Stimulated activated memory B cell treated with anti-CD40 and anti-IgM and Interleukin-4, amounts not matched to agents 10 μg/mL and 1 μg/mL and 100 μg/mL, for 72 hours (primary cell): ENCODE data around the gene ATP13A4.

ENCODE experiments used
- ATAC-seq: fragments of 150-1000 bp; cut with Tn5 transposase; 2 replicates; pipeline ENCODE4 v1.10.0; 2021
- H3K27ac Mint-ChIP-seq: one replicate; pipeline ENCODE4 v1.8.0; 2022; ENCODE audit warnings: mild to moderate bottlenecking, mixed read lengths
- H3K27me3 Mint-ChIP-seq: one replicate; pipeline ENCODE4 v1.8.0; 2022; ENCODE audit warnings: mixed read lengths
- H3K36me3 Mint-ChIP-seq: one replicate; pipeline ENCODE4 v1.8.0; 2022; ENCODE audit warnings: mixed read lengths
- H3K4me1 Mint-ChIP-seq: one replicate; pipeline ENCODE4 v1.8.0; 2022; ENCODE audit warnings: mixed read lengths
- H3K4me3 Mint-ChIP-seq: one replicate; pipeline ENCODE4 v1.8.0; 2022; ENCODE audit warnings: mild to moderate bottlenecking, moderate library complexity, mixed read lengths
- H3K9me3 Mint-ChIP-seq: one replicate; pipeline ENCODE4 v1.8.0; 2022; ENCODE audit warnings: mixed read lengths

ATP13A4 gene, protein sequence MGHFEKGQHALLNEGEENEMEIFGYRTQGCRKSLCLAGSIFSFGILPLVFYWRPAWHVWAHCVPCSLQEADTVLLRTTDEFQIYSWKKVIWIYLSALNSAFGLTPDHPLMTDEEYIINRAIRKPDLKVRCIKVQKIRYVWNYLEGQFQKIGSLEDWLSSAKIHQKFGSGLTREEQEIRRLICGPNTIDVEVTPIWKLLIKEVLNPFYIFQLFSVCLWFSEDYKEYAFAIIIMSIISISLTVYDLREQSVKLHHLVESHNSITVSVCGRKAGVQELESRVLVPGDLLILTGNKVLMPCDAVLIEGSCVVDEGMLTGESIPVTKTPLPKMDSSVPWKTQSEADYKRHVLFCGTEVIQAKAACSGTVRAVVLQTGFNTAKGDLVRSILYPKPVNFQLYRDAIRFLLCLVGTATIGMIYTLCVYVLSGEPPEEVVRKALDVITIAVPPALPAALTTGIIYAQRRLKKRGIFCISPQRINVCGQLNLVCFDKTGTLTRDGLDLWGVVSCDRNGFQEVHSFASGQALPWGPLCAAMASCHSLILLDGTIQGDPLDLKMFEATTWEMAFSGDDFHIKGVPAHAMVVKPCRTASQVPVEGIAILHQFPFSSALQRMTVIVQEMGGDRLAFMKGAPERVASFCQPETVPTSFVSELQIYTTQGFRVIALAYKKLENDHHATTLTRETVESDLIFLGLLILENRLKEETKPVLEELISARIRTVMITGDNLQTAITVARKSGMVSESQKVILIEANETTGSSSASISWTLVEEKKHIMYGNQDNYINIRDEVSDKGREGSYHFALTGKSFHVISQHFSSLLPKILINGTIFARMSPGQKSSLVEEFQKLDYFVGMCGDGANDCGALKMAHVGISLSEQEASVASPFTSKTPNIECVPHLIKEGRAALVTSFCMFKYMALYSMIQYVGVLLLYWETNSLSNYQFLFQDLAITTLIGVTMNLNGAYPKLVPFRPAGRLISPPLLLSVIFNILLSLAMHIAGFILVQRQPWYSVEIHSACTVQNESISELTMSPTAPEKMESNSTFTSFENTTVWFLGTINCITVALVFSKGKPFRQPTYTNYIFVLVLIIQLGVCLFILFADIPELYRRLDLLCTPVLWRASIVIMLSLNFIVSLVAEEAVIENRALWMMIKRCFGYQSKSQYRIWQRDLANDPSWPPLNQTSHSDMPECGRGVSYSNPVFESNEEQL

DNA sequence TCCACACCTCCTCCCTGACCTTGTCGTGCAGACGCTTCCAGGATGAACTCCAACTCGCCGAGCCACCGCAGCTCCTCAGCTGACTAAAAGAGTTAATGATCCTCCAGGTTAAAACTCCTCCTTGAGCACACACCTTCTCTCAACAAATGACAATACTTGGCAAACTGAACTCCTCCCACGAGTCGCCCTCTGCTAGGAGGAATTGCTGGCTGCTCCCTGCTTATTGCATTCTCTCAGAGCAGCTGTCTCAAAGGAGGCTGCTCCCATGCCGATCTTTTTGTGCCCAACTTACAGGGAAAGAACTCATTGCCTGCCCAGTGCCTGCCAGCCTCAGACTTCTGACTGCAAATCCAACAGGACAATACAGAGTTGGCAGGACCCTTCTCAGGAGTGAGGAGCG, at the start of gene ATP13A4:
Gene ATP13A4, minus strand, starts transcription at position 85 of the 400 bp plus-strand sequence. CDS start 96 bp downstream, outside the sequence.
- no peak within 1 kb of the TSS for H3K27ac Mint-ChIP-seq
- H3K4me3 Mint-ChIP-seq: no peak within 1 kb of the TSS
- no peaks in the 10 kb centered on the region for H3K9me3 Mint-ChIP-seq
- H3K27me3 Mint-ChIP-seq: no peaks in the 10 kb centered on the region
- no peaks in the 10 kb centered on the region for H3K36me3 Mint-ChIP-seq
- no peak for ATAC-seq
- H3K4me1 Mint-ChIP-seq: no peaks in the 10 kb centered on the region

DNA sequence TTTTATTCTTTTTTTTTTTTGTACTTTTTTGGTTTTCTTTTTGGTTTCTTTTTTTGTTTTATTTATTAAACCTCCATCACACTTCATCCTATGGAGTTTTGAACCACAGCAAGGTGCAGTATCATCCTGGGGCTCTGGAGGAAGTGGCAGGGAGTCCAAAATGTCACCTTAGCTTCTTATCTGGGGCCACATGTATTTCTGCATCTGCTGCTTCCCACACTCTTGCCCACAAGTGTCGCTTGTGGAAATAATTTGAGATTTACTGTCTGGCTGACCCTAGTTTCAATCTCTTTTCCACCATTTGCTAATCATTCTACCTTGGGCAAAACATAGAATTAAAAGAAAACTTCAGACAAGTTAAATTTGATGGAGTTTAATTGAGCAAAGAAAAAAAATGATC, 44.7 kb upstream of the ATP13A4 start:
- H3K9me3 Mint-ChIP-seq: no peaks in the 10 kb centered on the region
- no peak overlapping the region for H3K4me3 Mint-ChIP-seq
- H3K27ac Mint-ChIP-seq: no peak overlapping the region
- ATAC-seq: no peak
- H3K27me3 Mint-ChIP-seq: no peaks in the 10 kb centered on the region
- H3K4me1 Mint-ChIP-seq: peaks cover 51% of the 10 kb centered on the region
- peaks cover 22% of the 10 kb centered on the region for H3K36me3 Mint-ChIP-seq

DNA sequence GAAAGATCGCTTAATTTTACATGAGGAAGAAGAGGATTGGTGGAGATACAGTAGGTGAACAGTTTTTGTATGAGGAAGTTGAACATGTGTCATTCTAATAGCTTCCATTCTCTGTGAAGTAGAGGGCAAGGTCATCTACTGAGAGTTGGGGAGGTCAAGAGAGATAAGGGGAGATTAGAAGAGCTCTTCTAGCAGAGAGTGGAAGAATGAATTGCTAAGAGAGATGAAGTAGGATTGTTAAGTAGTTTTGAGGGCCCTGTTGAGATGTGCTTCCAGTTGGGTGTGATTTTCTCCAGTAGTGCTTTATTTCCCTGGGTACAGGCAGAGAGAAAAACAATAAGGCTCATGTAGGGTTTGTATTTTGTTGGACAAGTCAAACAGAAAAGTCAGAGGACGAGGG, 43.5 kb upstream of the ATP13A4 start:
- H3K36me3 Mint-ChIP-seq: peaks cover 22% of the 10 kb centered on the region
- no peak for ATAC-seq
- H3K4me1 Mint-ChIP-seq: peaks cover 54% of the 10 kb centered on the region
- H3K27ac Mint-ChIP-seq: no peak overlapping the region
- no peak overlapping the region for H3K4me3 Mint-ChIP-seq
- no peaks in the 10 kb centered on the region for H3K9me3 Mint-ChIP-seq
- no peaks in the 10 kb centered on the region for H3K27me3 Mint-ChIP-seq

- H3K27ac Mint-ChIP-seq: no peak overlapping the region
- peaks cover 54% of the 10 kb centered on the region for H3K4me1 Mint-ChIP-seq
- peaks cover 22% of the 10 kb centered on the region for H3K36me3 Mint-ChIP-seq
- H3K4me3 Mint-ChIP-seq: no peak overlapping the region
- no peaks in the 10 kb centered on the region for H3K27me3 Mint-ChIP-seq
- ATAC-seq: no peak
- H3K9me3 Mint-ChIP-seq: no peaks in the 10 kb centered on the region
These were observed 41.3 kb upstream of the ATP13A4 start for GRCh38 chr3:193595939-193596487.

DNA sequence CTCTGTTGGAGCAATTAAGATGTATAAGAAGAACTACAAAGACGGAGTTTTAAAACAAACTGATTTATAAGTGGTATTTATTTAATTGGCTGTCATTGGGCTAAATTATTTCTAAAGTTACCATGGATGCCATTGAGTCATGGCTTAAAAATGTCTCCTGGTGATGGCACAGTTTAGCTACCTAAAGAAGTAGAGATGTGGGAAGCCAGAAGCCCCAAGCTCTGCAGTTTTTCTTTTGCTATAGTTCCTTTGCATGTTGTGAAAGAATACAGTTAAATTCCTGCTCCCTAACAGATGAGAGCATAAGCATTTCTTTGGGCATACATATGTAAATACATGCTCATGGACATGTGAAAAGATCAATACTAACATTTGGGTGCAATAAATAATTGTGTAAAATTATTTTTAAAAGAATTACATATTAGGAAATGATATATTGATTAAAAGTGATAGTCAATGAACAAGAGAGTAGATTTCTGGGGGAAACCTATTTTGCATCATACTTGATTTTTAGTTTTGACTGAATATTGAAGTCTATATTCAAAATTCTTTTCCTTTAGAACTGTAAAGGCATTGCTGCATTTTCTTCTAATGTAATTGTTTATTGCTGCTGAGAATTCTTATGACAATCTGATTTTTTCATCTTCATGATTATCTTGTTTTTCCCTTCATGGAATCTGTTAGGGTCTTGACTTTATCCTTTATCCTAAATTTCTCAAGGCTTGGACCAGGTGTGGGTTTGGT, 40.4 kb upstream of the ATP13A4 start:
- Mint-ChIP-seq H3K4me1 (peaks cover 54% of the 10 kb centered on the region), H3K36me3 (peaks cover 22% of the 10 kb centered on the region), H3K4me3 (no peak overlapping the region), H3K9me3 (no peaks in the 10 kb centered on the region), H3K27me3 (no peaks in the 10 kb centered on the region), H3K27ac (peak overlapping the region; percentile 95)
- no peak for ATAC-seq

DNA sequence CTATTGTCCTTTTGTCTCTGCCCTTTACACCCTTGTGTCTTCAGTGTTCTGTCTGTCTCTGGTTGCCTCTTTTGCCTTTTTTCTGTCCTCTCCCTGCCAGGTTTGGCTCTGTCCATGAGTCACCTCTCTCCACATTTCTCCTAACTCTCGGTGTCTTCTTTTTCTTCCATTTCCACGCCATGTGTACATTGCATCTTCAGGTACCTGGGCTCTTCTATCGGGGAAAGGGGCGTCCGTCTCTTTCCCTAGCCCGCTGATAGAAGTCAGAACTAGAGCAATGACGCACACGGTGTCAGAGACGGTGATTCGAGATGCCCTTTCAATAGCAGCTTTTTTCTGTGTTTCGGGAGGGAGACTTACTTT, 39.0 kb upstream of the ATP13A4 start:
- Mint-ChIP-seq H3K27ac (peak overlapping the region; percentile 95), H3K4me1 (peaks cover 43% of the 10 kb centered on the region), H3K4me3 (peak overlapping the region; percentile 89), H3K9me3 (no peaks in the 10 kb centered on the region), H3K36me3 (peaks cover 13% of the 10 kb centered on the region), H3K27me3 (no peaks in the 10 kb centered on the region)
- peak; percentile 64 for ATAC-seq

DNA sequence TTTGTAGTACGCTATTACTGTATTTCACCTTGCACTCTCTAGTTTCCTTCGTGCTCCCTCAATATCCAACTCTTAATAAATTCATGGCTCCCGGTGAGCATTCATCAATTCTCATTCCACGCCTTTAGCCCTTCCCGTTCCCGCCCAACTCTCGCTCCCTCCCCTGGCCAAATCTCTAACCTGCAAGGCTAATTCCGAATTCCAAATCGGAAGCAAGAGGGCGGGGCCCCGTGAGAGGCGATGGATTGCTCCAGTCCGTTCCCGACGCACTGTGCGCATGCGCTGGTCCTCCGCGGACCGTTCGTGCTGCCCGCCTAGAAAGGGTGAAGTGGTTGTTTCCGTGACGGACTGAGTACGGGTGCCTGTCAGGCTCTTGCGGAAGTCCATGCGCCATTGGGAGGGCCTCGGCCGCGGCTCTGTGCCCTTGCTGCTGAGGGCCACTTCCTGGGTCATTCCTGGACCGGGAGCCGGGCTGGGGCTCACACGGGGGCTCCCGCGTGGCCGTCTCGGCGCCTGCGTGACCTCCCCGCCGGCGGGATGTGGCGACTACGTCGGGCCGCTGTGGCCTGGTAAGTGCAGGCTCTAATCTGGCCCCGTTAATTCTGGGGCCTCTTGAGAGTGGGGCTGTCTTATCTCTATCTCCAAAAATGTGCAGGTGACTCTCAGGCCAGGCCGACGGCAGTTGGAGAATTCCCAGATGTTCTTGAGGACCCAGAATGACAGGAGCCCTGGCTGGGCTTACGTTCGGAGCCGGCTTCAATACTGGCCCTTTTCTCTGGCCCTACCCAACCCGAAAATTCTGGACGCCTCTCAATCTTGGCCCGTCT, 38.4 kb upstream of the ATP13A4 start, which contains the start of gene OPA1:
Gene OPA1, plus strand, starts transcription at position 368 of the 827 bp plus-strand sequence. Its CDS starts 170 bp downstream, at position 538.
- peaks cover 37% of the 10 kb centered on the region for H3K4me1 Mint-ChIP-seq
- ATAC-seq: peak; percentile 99
- H3K27me3 Mint-ChIP-seq: no peaks in the 10 kb centered on the region
- peak within 1 kb of the TSS; percentile 89 for H3K4me3 Mint-ChIP-seq
- H3K36me3 Mint-ChIP-seq: peaks cover 9% of the 10 kb centered on the region
- no peaks in the 10 kb centered on the region for H3K9me3 Mint-ChIP-seq
- H3K27ac Mint-ChIP-seq: peak within 1 kb of the TSS; percentile 95

DNA sequence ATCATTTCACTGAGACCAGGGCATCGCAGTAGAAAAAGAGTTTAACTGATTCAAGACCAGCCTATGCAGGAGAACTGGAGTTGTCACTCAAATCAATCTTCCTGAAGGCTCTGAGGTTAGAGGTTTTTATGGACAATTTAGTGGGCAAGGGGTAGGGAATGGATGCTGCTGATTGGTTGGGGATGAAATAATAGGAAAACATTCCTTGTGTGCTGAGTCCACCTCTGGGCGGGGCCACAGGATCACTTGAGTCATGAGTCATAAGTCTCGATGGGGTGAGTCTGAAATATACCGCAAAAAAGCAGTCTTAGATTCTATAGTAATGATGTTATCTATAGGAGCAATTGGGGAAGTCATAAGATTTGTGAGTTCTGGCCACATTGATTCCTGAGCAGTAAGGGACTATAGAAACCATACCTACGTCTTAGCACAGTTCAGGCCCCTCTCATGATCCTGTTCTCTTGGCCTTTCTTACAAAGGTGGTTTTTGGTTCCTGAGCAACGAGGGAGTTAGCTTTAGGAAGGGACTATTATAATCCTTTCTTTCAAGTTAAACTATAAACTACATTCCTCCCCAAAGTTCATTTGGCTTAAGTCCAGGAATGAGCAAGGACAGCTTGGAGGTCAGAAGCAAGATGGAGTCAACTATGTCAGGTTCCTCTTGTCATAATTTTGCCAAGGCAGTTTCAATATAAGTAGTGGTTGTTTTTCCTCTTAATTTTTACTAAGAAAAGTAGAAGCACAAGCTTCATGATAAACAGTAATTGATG, 35.6 kb upstream of the ATP13A4 start:
- Mint-ChIP-seq H3K36me3 (no peaks in the 10 kb centered on the region), H3K9me3 (no peaks in the 10 kb centered on the region), H3K4me3 (no peak overlapping the region), H3K4me1 (peaks cover 14% of the 10 kb centered on the region), H3K27ac (no peak overlapping the region), H3K27me3 (no peaks in the 10 kb centered on the region)
- ATAC-seq: no peak

- H3K9me3 Mint-ChIP-seq: no peaks in the 10 kb centered on the region
- no peak overlapping the region for H3K4me3 Mint-ChIP-seq
- no peak overlapping the region for H3K27ac Mint-ChIP-seq
- no peaks in the 10 kb centered on the region for H3K36me3 Mint-ChIP-seq
- ATAC-seq: no peak
- H3K4me1 Mint-ChIP-seq: peaks cover 14% of the 10 kb centered on the region
- H3K27me3 Mint-ChIP-seq: no peaks in the 10 kb centered on the region
These were observed 34.9 kb upstream of the ATP13A4 start for GRCh38 chr3:193589616-193590015.

- H3K4me3 Mint-ChIP-seq: no peak overlapping the region
- H3K4me1 Mint-ChIP-seq: peaks cover 9% of the 10 kb centered on the region
- ATAC-seq: no peak
- H3K27me3 Mint-ChIP-seq: no peaks in the 10 kb centered on the region
- H3K36me3 Mint-ChIP-seq: no peaks in the 10 kb centered on the region
- no peak overlapping the region for H3K27ac Mint-ChIP-seq
- no peaks in the 10 kb centered on the region for H3K9me3 Mint-ChIP-seq
These were observed 34.4 kb upstream of the ATP13A4 start for GRCh38 chr3:193589129-193589528.

DNA sequence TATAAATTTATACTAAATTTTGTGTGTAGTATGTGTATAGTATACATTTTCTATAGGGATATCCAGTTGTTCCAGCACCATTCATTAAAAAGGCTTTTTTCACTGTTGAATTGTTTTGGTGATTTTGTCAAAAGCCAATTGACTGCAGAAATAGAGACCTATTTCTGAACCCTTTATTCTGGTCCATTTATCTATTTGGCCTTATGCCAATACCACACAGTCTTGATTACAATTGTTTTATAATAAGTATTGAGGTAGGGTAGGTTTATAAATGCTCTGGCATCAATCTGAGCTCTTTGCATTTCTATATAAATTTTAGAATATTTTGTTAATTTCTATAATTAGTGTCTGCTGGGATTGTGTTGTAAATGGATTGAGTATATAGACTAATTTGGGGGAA, 31.8 kb upstream of the ATP13A4 start:
- Mint-ChIP-seq H3K4me1 (no peaks in the 10 kb centered on the region), H3K27ac (no peak overlapping the region), H3K36me3 (no peaks in the 10 kb centered on the region), H3K4me3 (no peak overlapping the region), H3K27me3 (no peaks in the 10 kb centered on the region), H3K9me3 (no peaks in the 10 kb centered on the region)
- ATAC-seq: no peak

DNA sequence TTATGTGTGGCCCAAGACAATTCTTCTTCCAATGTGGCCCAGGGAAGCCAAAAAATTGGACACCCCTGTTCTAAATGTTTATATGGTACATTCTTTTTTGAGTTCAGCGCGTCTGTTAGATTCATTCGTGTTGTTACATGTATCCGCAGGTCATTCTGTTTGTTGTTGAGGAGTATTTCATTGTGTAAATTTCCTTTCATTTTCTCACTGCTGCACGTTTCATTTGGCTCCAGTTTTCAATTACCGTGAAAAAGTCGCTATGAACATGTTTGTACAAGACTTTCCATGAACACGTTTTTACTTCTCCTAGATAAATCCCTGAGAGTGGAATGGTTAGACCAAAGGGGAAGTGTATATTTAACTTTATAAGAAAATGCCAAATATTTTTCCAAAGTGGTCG, 30.8 kb upstream of the ATP13A4 start:
- Mint-ChIP-seq H3K36me3 (no peaks in the 10 kb centered on the region), H3K27me3 (no peaks in the 10 kb centered on the region), H3K4me1 (no peaks in the 10 kb centered on the region), H3K9me3 (no peaks in the 10 kb centered on the region), H3K27ac (no peak overlapping the region), H3K4me3 (no peak overlapping the region)
- no peak for ATAC-seq

- ATAC-seq: no peak
- Mint-ChIP-seq H3K27ac (no peak overlapping the region), H3K4me1 (no peaks in the 10 kb centered on the region), H3K4me3 (no peak overlapping the region), H3K36me3 (no peaks in the 10 kb centered on the region), H3K27me3 (no peaks in the 10 kb centered on the region), H3K9me3 (no peaks in the 10 kb centered on the region)
These were observed 19.9 kb upstream of the ATP13A4 start for GRCh38 chr3:193574488-193575070.
